Neuronal stem cell (in vitro differentiated cells): ENCODE results near the gene ANXA3.

ENCODE experiments used
- DNase-seq: peaks from one replicate; pipeline ENCODE4 v3.0.0-alpha.2; 2013; ENCODE audit warnings: low spot score
- H2AFZ ChIP-seq: one replicate; pipeline ENCODE4 v1.6.1; 2013; ENCODE audit warnings: mild to moderate bottlenecking, low read length, inconsistent platforms
- H2AK5ac ChIP-seq: 2 replicates; pipeline ENCODE4 v1.6.1; 2013; ENCODE audit warnings: low read depth, mild to moderate bottlenecking, inconsistent platforms, low read length, moderate library complexity, mixed read lengths
- H2BK120ac ChIP-seq: 2 replicates; pipeline ENCODE4 v1.6.1; 2013; ENCODE audit warnings: low read depth, mild to moderate bottlenecking, inconsistent platforms, low read length, moderate library complexity, mixed read lengths
- H2BK12ac ChIP-seq: one replicate; pipeline ENCODE4 v1.6.1; 2013; ENCODE audit warnings: low read length, inconsistent platforms
- H2BK15ac ChIP-seq: 2 replicates; pipeline ENCODE4 v1.6.1; 2013; ENCODE audit warnings: mild to moderate bottlenecking, low read length, inconsistent platforms, mixed read lengths
- H2BK5ac ChIP-seq: one replicate; pipeline ENCODE4 v1.6.1; 2013; ENCODE audit warnings: inconsistent platforms, mild to moderate bottlenecking, low read length, moderate library complexity
- H3K14ac ChIP-seq: one replicate; pipeline ENCODE4 v1.6.1; 2013; ENCODE audit warnings: low read length, inconsistent platforms
- H3K18ac ChIP-seq: 2 replicates; pipeline ENCODE4 v1.6.1; 2013; ENCODE audit warnings: low read length, inconsistent platforms
- H3K23ac ChIP-seq: 2 replicates; pipeline ENCODE4 v1.6.1; 2013; ENCODE audit warnings: low read depth, mild to moderate bottlenecking, mixed read lengths, low read length, inconsistent platforms; ENCODE audit not compliant: poor library complexity
- H3K27ac ChIP-seq: replicated peaks from 3 replicates; pipeline ENCODE4 v1.5.1; 2013; ENCODE audit warnings: low read length, inconsistent platforms
- H3K27me3 ChIP-seq, 3 experiments: 2 replicates each; pipeline ENCODE4 v1.6.1; 2013; ENCODE audit warnings: low read length in 3 of 3, mild to moderate bottlenecking in 2 of 3, inconsistent platforms in 1 of 3, low read depth in 1 of 3, mixed read lengths in 1 of 3, moderate library complexity in 1 of 3; ENCODE audit not compliant: control insufficient read depth in 3 of 3, insufficient read depth in 3 of 3
- H3K36me3 ChIP-seq, 2 donors: replicated peaks in 1 of 2; 2 replicates each; pipeline ENCODE4 v1.6.1; 2013; ENCODE audit warnings: low read length in 2 of 2; ENCODE audit not compliant: control insufficient read depth in 2 of 2, insufficient read depth in 2 of 2
- H3K4ac ChIP-seq: 2 replicates; pipeline ENCODE4 v1.6.1; 2013; ENCODE audit warnings: inconsistent platforms, mild to moderate bottlenecking, low read length, moderate library complexity
- H3K4me1 ChIP-seq, 2 donors: 1 replicate in 1 of 2; 2 replicates in 1 of 2; pipeline ENCODE4 v1.6.1; 2013; ENCODE audit warnings: low read length in 2 of 2, low read depth in 1 of 2; ENCODE audit not compliant: control insufficient read depth in 2 of 2, insufficient read depth in 1 of 2
- H3K4me2 ChIP-seq: one replicate; pipeline ENCODE4 v1.6.1; 2013; ENCODE audit warnings: mild to moderate bottlenecking, low read length, inconsistent platforms; ENCODE audit not compliant: insufficient read depth, poor library complexity, severe bottlenecking
- H3K4me3 ChIP-seq, 2 donors: 2 replicates each; pipeline ENCODE4 v1.5.1; 2013; ENCODE audit warnings: low read length in 2 of 2, mild to moderate bottlenecking in 2 of 2, inconsistent platforms in 1 of 2, moderate library complexity in 1 of 2
- H3K79me1 ChIP-seq: one replicate; pipeline ENCODE4 v1.6.1; 2013; ENCODE audit warnings: low read depth, mild to moderate bottlenecking, inconsistent platforms, low read length, moderate library complexity
- H3K9ac ChIP-seq: one replicate; pipeline ENCODE4 v1.6.1; 2013; ENCODE audit warnings: mild to moderate bottlenecking, low read depth, low read length, inconsistent platforms; ENCODE audit not compliant: poor library complexity
- H3K9me3 ChIP-seq, 2 donors: replicated peaks in 1 of 2; 2 replicates each; pipeline versions ENCODE3 to v1.6.1; 2013; ENCODE audit warnings: low read length in 2 of 2, mild to moderate bottlenecking in 2 of 2, inconsistent platforms in 1 of 2, low read depth in 1 of 2, mixed read lengths in 1 of 2, moderate library complexity in 1 of 2; ENCODE audit not compliant: control insufficient read depth in 2 of 2, insufficient read depth in 1 of 2
- H4K8ac ChIP-seq: one replicate; pipeline ENCODE4 v1.6.1; 2013; ENCODE audit warnings: low read depth, mild to moderate bottlenecking, inconsistent platforms, low read length, moderate library complexity
- H4K91ac ChIP-seq: one replicate; pipeline ENCODE4 v1.6.1; 2013; ENCODE audit warnings: low read length, low read depth, mild to moderate bottlenecking, inconsistent platforms; ENCODE audit not compliant: poor library complexity
- WGBS, 2 donors: extraction: QIAGEN DNeasy Blood & Tissue Kit; methylation state at CpG; one replicate each; pipeline ENCODE4 v1.1.7; 2013; ENCODE audit warnings: missing lambda C conversion rate in 2 of 2, mixed read lengths in 1 of 2; ENCODE audit not compliant: insufficient read length in 2 of 2, insufficient replicate concordance in 1 of 2; ENCODE audit errors: extremely low coverage in 2 of 2; 5-methylcytosine and 5-hydroxymethylcytosine counted together

Gene ANXA3

GRCh38 chr4:78613522-78614321, 62.2 kb downstream of the ANXA3 start:
- Histone ChIP-seq H3K27me3 (peaks cover 0 to 4% (median 0%) of the 10 kb centered on the region in 3 experiments), H3K18ac (no peak overlapping the region), H3K9me3 (no peaks in the 10 kb centered on the region), H3K9ac (no peak overlapping the region), H3K79me1 (no peaks in the 10 kb centered on the region), H2BK15ac (no peak overlapping the region), H3K14ac (no peak overlapping the region), H2BK120ac (no peak overlapping the region), H2BK12ac (no peak overlapping the region), H4K8ac (no peak overlapping the region), H3K36me3 (no peaks in the 10 kb centered on the region), H2AK5ac (no peak overlapping the region), H2BK5ac (no peak overlapping the region), H3K4me1 (no peaks in the 10 kb centered on the region), H2AFZ (no peak overlapping the region), H3K4ac (no peak overlapping the region), H3K4me3 (no peak overlapping the region), H3K4me2 (no peak overlapping the region), H3K27ac (no peak overlapping the region), H3K23ac (no peak overlapping the region), H4K91ac (no peak overlapping the region)
- DNase-seq, result no peak
- no CpG with 5 or more reads among the region's 7 CpGs for WGBS, 2 donors

GRCh38 chr4:78616046-78616498, 64.5 kb downstream of the ANXA3 start:
- Histone ChIP-seq H3K4me3 (no peak overlapping the region), H3K14ac (no peak overlapping the region), H3K36me3 (no peaks in the 10 kb centered on the region), H3K4me2 (no peak overlapping the region), H3K79me1 (no peaks in the 10 kb centered on the region), H2BK12ac (no peak overlapping the region), H3K4ac (no peak overlapping the region), H2AFZ (no peak overlapping the region), H4K8ac (no peak overlapping the region), H4K91ac (no peak overlapping the region), H2BK120ac (no peak overlapping the region), H3K9me3 (no peaks in the 10 kb centered on the region), H2BK5ac (no peak overlapping the region), H3K27me3 (peaks cover 0 to 4% (median 0%) of the 10 kb centered on the region in 3 experiments), H3K23ac (no peak overlapping the region), H3K27ac (no peak overlapping the region), H3K4me1 (no peaks in the 10 kb centered on the region), H2AK5ac (no peak overlapping the region), H3K9ac (peak overlapping the region; percentile 6), H2BK15ac (no peak overlapping the region), H3K18ac (no peak overlapping the region)
- WGBS, 2 donors, result no CpG with 5 or more reads among the region's 7 CpGs
- no peak for DNase-seq

- Histone ChIP-seq H2BK12ac (no peak overlapping the region), H3K4me2 (no peak overlapping the region), H3K27me3 (peaks cover 0 to 4% (median 0%) of the 10 kb centered on the region in 3 experiments), H3K4me3 (no peak overlapping the region), H2BK120ac (no peak overlapping the region), H3K27ac (no peak overlapping the region), H3K9me3 (no peaks in the 10 kb centered on the region), H3K14ac (no peak overlapping the region), H3K4ac (no peak overlapping the region), H4K8ac (no peak overlapping the region), H2BK5ac (no peak overlapping the region), H2AK5ac (no peak overlapping the region), H3K23ac (no peak overlapping the region), H4K91ac (no peak overlapping the region), H3K79me1 (no peaks in the 10 kb centered on the region), H3K18ac (no peak overlapping the region), H3K36me3 (no peaks in the 10 kb centered on the region), H3K9ac (no peak overlapping the region), H2BK15ac (no peak overlapping the region), H3K4me1 (peaks cover 0 to 3% of the 10 kb centered on the region in 2 donors), H2AFZ (no peak overlapping the region)
- no peak for DNase-seq
- WGBS, 2 donors, result no CpG with 5 or more reads among the region's 1 CpG
Measured at GRCh38 chr4:78618436-78618835, 66.9 kb downstream of the ANXA3 start.

GRCh38 chr4:78621395-78621794, 69.8 kb downstream of the ANXA3 start:
- H2BK15ac ChIP-seq, result no peak overlapping the region
- no peak overlapping the region for H3K4me3 ChIP-seq
- no peak overlapping the region for H2AFZ ChIP-seq
- no peak overlapping the region for H3K14ac ChIP-seq
- no peak overlapping the region for H2AK5ac ChIP-seq
- no peak overlapping the region for H3K9ac ChIP-seq
- no peak overlapping the region for H3K23ac ChIP-seq
- no peaks in the 10 kb centered on the region for H3K36me3 ChIP-seq
- no peaks in the 10 kb centered on the region for H3K79me1 ChIP-seq
- H3K9me3 ChIP-seq, result no peaks in the 10 kb centered on the region
- H2BK12ac ChIP-seq, result no peak overlapping the region
- H3K4me2 ChIP-seq, result no peak overlapping the region
- H3K27ac ChIP-seq, result no peak overlapping the region
- no peak overlapping the region for H3K18ac ChIP-seq
- peaks cover 0 to 3% of the 10 kb centered on the region in 2 donors for H3K4me1 ChIP-seq
- H3K27me3 ChIP-seq, result no peaks in the 10 kb centered on the region
- no peak overlapping the region for H4K8ac ChIP-seq
- DNase-seq, result no peak
- no peak overlapping the region for H2BK5ac ChIP-seq
- no peak overlapping the region for H4K91ac ChIP-seq
- no peak overlapping the region for H2BK120ac ChIP-seq
- H3K4ac ChIP-seq, result no peak overlapping the region
- WGBS, 2 donors, result no CpG with 5 or more reads among the region's 4 CpGs
